BE2C (cell line): ENCODE measurements around the gene ZDHHC18.
A peak's percentile ranks its signal among the peaks of the same experiment; 100 is the strongest.

Experiments
- DNase-seq: peaks from one replicate; pipeline ENCODE4 v3.0.0-alpha.2; 2020
- H3K27me3 ChIP-seq: fragments of 250-450 bp; sonication (Bioruptor Pico); 2 replicates; pipeline ENCODE4 v1.5.1; 2020; ENCODE audit warnings: mild to moderate bottlenecking
- H3K36me3 ChIP-seq: fragments of 250-450 bp; sonication (Bioruptor Pico); 2 replicates; pipeline ENCODE4 v1.5.1; 2020; ENCODE audit warnings: mild to moderate bottlenecking
- H3K4me1 ChIP-seq: fragments of 250-450 bp; sonication (Bioruptor Pico); 2 replicates; pipeline ENCODE4 v1.5.1; 2020
- H3K4me3 ChIP-seq: 2 replicates; pipeline ENCODE4 v1.5.1; 2011; ENCODE audit warnings: low read depth, low read length
- H3K9me3 ChIP-seq: fragments of 250-450 bp; sonication (Bioruptor Pico); 2 replicates; pipeline ENCODE4 v1.5.1; 2020
- TF ChIP-seq, protein P1 (sequence below): IDR thresholded peaks from 2 replicates; pipeline ENCODE4 v1.5.1; 2012; ENCODE audit warnings: mild to moderate bottlenecking, low read depth, low read length

The ZDHHC18 gene

DNA sequence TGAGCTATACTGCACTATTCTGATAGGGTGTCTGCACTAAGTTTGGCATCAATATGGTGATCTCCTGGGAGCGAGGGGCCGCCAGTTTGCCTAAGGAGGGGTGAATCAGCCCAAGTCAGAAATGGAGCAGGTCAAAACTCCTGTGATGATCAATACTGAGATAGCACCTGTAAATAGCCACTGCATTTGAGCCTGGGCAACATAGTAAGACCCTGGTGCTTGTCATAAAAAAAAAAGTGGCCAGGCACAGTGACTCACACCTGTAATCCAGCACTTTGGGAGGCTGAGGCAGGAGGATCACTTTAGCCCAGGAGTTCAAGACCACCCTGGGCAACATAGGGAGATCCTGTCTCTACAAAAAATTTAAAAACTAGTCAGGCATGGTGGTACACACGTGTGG lies 11.6 kb upstream of the ZDHHC18 start:
- Histone ChIP-seq H3K9me3 (no peaks in the 10 kb centered on the region), H3K4me3 (no peak overlapping the region), H3K36me3 (no peaks in the 10 kb centered on the region), H3K27me3 (no peaks in the 10 kb centered on the region), H3K4me1 (no peaks in the 10 kb centered on the region)
- no peak for DNase-seq
- TF ChIP-seq, protein P1, sequence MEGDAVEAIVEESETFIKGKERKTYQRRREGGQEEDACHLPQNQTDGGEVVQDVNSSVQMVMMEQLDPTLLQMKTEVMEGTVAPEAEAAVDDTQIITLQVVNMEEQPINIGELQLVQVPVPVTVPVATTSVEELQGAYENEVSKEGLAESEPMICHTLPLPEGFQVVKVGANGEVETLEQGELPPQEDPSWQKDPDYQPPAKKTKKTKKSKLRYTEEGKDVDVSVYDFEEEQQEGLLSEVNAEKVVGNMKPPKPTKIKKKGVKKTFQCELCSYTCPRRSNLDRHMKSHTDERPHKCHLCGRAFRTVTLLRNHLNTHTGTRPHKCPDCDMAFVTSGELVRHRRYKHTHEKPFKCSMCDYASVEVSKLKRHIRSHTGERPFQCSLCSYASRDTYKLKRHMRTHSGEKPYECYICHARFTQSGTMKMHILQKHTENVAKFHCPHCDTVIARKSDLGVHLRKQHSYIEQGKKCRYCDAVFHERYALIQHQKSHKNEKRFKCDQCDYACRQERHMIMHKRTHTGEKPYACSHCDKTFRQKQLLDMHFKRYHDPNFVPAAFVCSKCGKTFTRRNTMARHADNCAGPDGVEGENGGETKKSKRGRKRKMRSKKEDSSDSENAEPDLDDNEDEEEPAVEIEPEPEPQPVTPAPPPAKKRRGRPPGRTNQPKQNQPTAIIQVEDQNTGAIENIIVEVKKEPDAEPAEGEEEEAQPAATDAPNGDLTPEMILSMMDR, result no peak

DNA sequence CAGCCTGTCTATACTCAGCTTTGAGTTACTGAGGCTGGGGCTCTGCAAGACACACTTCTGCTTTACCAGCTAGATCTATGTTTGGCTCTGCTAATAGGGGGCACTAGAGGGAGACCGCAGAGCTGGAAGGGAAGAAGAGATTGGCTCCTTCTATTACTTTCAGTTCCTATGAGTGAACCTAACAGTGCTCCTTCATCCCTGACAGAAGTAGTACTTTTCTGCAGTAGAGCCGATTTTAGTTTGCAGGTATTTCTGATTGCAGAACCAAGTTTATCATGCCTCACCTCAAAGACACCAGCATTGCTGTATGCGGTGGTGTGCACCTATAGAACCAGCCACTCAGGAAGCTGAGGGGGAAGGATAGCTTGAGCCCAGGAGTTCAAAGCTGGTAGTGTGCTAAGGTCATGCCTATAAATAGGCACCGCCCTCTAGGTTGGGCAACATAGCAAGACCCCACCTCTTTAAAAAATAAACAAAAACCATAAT lies 5.7 kb upstream of the ZDHHC18 start:
- no peaks in the 10 kb centered on the region for H3K4me1 ChIP-seq
- H3K36me3 ChIP-seq, result no peaks in the 10 kb centered on the region
- TF ChIP-seq, protein P1, result no peak
- DNase-seq, result no peak
- no peaks in the 10 kb centered on the region for H3K27me3 ChIP-seq
- H3K9me3 ChIP-seq, result no peaks in the 10 kb centered on the region
- no peak overlapping the region for H3K4me3 ChIP-seq

DNA sequence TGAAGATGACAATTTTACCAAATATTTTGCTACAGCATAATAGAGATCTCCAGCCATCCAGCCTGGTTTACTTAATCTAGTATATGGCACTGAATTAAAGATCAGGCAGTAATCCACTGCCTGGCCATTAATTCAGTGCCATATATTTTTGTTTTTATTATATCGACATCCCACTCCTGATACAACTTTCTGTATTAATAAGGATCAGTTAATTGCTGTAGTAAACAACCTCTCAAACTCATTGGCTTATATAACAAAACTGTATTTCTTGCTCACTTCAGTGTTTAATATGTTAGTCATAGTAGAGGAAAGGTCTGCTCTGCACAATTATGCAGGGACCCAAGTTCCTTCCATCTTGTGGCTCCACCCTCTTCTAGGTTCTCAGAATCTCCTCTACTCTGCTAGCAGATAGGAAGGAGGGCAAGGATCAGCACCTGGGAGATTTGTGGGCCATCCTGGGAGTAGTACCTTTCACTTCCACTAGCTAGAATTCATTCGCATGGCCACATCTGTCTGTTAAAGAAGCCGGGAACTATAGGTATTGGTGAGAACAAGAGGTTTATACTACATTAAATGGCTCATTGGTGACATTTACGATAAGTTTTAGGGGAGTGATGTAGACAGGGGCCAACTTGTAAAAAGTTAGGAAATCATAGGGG lies 3.6 kb upstream of the ZDHHC18 start:
- Histone ChIP-seq H3K4me3 (no peak overlapping the region), H3K9me3 (no peaks in the 10 kb centered on the region), H3K27me3 (no peaks in the 10 kb centered on the region), H3K36me3 (no peaks in the 10 kb centered on the region), H3K4me1 (no peaks in the 10 kb centered on the region)
- TF ChIP-seq, protein P1, result no peak
- no peak for DNase-seq

DNA sequence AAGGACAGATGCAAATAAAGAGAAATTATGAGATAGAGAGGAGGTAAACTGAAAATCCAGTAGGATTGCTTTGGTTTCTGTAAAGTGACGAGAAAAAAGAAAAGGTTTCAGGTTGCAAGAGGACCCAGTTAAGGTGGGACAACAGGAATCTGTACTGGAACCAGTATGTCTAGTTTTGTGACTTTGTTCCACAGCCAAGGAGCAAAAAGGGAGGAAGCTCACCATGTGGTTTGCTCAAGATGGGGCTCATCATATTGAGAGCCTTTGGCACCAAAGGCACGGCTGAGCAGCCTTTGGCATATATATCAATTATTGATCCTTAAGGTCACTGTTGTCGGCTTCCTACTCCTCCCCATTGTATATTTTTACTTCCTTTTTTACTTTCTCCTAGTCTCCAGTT lies 1.8 kb upstream of the ZDHHC18 start:
- TF ChIP-seq, protein P1, result no peak
- H3K9me3 ChIP-seq, result no peaks in the 10 kb centered on the region
- H3K4me3 ChIP-seq, result no peak overlapping the region
- no peaks in the 10 kb centered on the region for H3K4me1 ChIP-seq
- no peaks in the 10 kb centered on the region for H3K36me3 ChIP-seq
- DNase-seq, result no peak
- H3K27me3 ChIP-seq, result no peaks in the 10 kb centered on the region

DNA sequence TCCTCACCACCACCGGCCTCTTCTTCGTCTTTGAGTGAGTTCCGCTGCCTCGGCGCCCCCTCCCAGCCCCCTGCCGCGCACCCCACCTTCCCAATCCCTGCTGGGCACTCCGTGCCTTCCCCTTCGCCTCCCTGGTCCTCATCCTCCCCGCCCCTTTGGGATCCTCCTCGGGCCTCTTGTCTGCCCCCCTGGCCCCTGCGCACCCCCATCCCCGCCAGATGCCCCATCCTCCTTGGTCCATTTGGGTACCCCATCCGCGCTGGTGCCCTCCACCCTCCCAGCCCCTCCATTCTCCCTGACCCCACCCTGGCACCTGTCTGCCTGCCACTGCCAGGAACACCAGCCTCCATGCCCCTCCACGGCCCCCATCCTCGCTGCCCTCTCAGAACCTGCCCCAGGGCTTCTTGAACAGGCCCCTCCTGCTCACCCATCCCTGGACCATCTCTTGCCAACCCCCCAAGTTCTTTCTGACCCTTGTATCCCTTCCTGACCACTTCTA lies 667 bp downstream of the ZDHHC18 start:
- Histone ChIP-seq H3K4me1 (no peaks in the 10 kb centered on the region), H3K4me3 (peak overlapping the region; percentile 51), H3K36me3 (no peaks in the 10 kb centered on the region), H3K27me3 (no peaks in the 10 kb centered on the region), H3K9me3 (no peaks in the 10 kb centered on the region)
- TF ChIP-seq, protein P1, result no peak
- no peak for DNase-seq

DNA sequence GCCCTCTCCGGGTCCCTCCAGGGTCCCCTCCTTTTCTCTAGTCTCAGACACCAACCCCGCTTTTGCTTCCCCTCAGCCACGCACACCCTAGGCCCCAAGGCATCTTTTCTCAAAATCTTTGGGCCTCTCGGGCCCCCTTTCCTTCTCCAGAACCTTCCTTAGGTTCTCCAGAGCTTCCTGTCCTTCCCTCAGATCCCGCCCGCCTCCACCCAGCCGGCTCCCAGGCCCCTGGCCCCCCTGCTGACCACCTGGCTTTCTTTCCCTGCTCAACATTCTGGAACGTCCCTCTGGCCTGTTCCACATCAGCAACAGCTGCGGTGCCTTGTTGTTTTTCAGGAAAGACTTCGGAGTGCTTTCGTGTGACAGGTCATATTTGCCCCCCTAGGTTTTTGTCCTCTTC lies 1.2 kb downstream of the ZDHHC18 start:
- Histone ChIP-seq H3K4me3 (peak overlapping the region; percentile 51), H3K27me3 (no peaks in the 10 kb centered on the region), H3K9me3 (no peaks in the 10 kb centered on the region), H3K4me1 (no peaks in the 10 kb centered on the region), H3K36me3 (no peaks in the 10 kb centered on the region)
- no peak for DNase-seq
- TF ChIP-seq, protein P1, result no peak
